HepG2 (cell line): ENCODE results near the gene VASN. TPM values are rescaled to one million over a fixed set of nuclear protein-coding genes. Genes with fewer than 3 reads are reported as not detected.

ENCODE experiments used
- ETS1 ChIP-seq: sonication (generic); formaldehyde crosslinking; IDR thresholded peaks from 2 replicates; pipeline ENCODE4 v1.4.0; 2020; ENCODE audit warnings: missing genetic modification reagents
- FOXP4 ChIP-seq: sonication (generic); formaldehyde crosslinking; IDR thresholded peaks from 2 replicates; pipeline ENCODE4 v1.4.0; 2020; ENCODE audit warnings: missing genetic modification reagents
- KDM2A ChIP-seq: sonication (generic); formaldehyde crosslinking; IDR thresholded peaks from 2 replicates; pipeline ENCODE4 v1.4.0; 2020; ENCODE audit warnings: low read depth, missing genetic modification reagents, borderline replicate concordance
- PRPF4 ChIP-seq: fragments of 200-400 bp; formaldehyde crosslinking; IDR thresholded peaks from 2 replicates; pipeline ENCODE4 v1.6.1; 2016; ENCODE audit warnings: low read length, low read depth; ENCODE audit not compliant: poor library complexity, severe bottlenecking
- RBAK ChIP-seq: sonication (generic); formaldehyde crosslinking; IDR thresholded peaks from 2 replicates; pipeline ENCODE4 v1.5.1; 2020; ENCODE audit warnings: mild to moderate bottlenecking, missing genetic modification reagents
- SKIL ChIP-seq: sonication (generic); formaldehyde crosslinking; IDR thresholded peaks from 2 replicates; pipeline ENCODE4 v1.8.0; 2022; ENCODE audit warnings: missing genetic modification reagents, mild to moderate bottlenecking, moderate library complexity, borderline replicate concordance
- SNAI1 ChIP-seq: sonication (generic); formaldehyde crosslinking; IDR thresholded peaks from 2 replicates; pipeline ENCODE4 v1.5.0; 2020; ENCODE audit warnings: mild to moderate bottlenecking, missing genetic modification reagents, borderline replicate concordance
- STAG1 ChIP-seq: sonication (generic); formaldehyde crosslinking; IDR thresholded peaks from 2 replicates; pipeline ENCODE4 v1.4.0; 2020; ENCODE audit warnings: missing genetic modification reagents
- TOPORS ChIP-seq: sonication (generic); formaldehyde crosslinking; IDR thresholded peaks from 2 replicates; pipeline ENCODE4 v1.8.0; 2023; ENCODE audit warnings: mild to moderate bottlenecking, missing genetic modification reagents
- ZFX ChIP-seq: sonication (generic); formaldehyde crosslinking; IDR thresholded peaks from 2 replicates; pipeline ENCODE4 v1.4.0; 2020; ENCODE audit warnings: mild to moderate bottlenecking, low read depth, missing genetic modification reagents, moderate library complexity
- ZNF280D ChIP-seq: sonication (generic); formaldehyde crosslinking; IDR thresholded peaks from 2 replicates; pipeline ENCODE4 v1.5.1; 2020; ENCODE audit warnings: mild to moderate bottlenecking, missing genetic modification reagents
- ZNF367 ChIP-seq: sonication (generic); formaldehyde crosslinking; IDR thresholded peaks from 2 replicates; pipeline ENCODE4 v1.4.0; 2020; ENCODE audit warnings: missing genetic modification reagents, borderline replicate concordance
- ZNF557 ChIP-seq: sonication (generic); formaldehyde crosslinking; IDR thresholded peaks from 2 replicates; pipeline ENCODE4 v1.4.0; 2020; ENCODE audit warnings: missing genetic modification reagents
- ZSCAN9 ChIP-seq: IDR thresholded peaks from 2 replicates; pipeline ENCODE4 v1.6.1; 2016; ENCODE audit warnings: borderline replicate concordance
- polyA plus RNA-seq, 8 experiments: library from polyadenylated mRNA; depleted of rRNA in 3 of 8; stranded (reverse) in 7 of 8; unstranded in 1 of 8; fragments of >200 nt; fragmentation: Illumina TruSeq in 4 of 8; extraction: Trizol in 4 of 8; gene quantifications; 2 replicates each; pipeline versions ENCODE4 v1.2.1 to v1.2.3, GENCODE V29; 2011 to 2016; ENCODE audit warnings: low read depth in 4 of 8, missing spikeins in 1 of 8, mixed read lengths in 1 of 8; ENCODE audit not compliant: insufficient read depth in 1 of 8
- total RNA-seq, 5 experiments: library from RNA; depleted of rRNA; stranded (reverse); fragments of >200 nt; fragmentation: Illumina TruSeq; extraction: Trizol; gene quantifications; 2 replicates each; pipeline ENCODE4 v1.2.3, GENCODE V29; 2016; ENCODE audit warnings: low read depth in 1 of 5
- TF ChIP-seq, protein P1 (sequence below): IDR thresholded peaks from 2 replicates; pipeline ENCODE4 v1.6.1; 2016
- TF ChIP-seq, protein P2 (sequence below): sonication (generic); formaldehyde crosslinking; IDR thresholded peaks from 2 replicates; pipeline ENCODE4 v1.5.0; 2020; ENCODE audit warnings: missing genetic modification reagents

VASN gene
- total and polyA plus RNA-seq, 2 of the 13 experiments (the other 11 are each of a cell fraction or from before 2014, with no cell fraction given), result 8.4 to 18.2 TPM

DNA sequence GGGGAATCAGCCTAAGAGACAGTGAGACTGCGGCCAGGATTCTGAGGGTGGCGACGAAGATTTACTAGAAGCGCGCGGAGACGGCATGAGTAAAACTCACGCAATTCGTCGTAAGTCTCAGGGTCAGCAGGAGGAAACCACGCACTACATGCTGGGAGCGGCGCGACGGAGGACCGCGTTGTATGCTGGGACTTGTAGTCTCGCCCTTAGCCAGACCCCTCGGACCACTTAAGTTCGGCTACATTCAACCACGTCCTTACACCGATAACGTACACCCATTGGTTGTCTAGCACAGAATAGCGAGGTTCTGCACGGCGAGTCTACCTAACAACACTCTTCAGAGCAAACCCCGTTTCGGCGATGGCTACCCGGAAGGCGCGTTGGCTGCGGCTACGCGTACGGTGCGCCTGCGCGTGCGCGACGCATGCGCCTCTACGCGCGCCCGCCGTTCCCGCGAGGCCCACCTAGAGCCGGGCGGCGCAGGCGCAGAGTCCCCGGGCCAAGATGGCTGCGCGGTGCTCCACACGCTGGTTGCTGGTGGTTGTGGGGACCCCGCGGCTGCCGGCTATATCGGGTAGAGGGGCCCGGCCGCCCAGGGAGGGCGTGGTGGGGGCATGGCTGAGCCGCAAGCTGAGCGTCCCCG, 53.9 kb downstream of the VASN start, which contains the start of gene DNAJA3 (continued):
- TF ChIP-seq ZSCAN9 (CRISPR knock-in tag) (no peak), SKIL (no peak), ZFX (no peak), STAG1 (no peak), SNAI1 (peak; percentile 86; the same call in 1 of the 2 replicates), RBAK (CRISPR knock-in tag) (no peak), FOXP4 (CRISPR knock-in tag) (peak; percentile 27; the same call in 1 of the 2 replicates), KDM2A (CRISPR knock-in tag) (peak; percentile 76; the same call in 1 of the 2 replicates), ZNF367 (CRISPR knock-in tag) (no peak), ETS1 (no peak; the same call in 1 of the 2 replicates), ZNF280D (CRISPR knock-in tag) (no peak), TOPORS (CRISPR knock-in tag) (0 out of 2 replicates have a peak, but pooled peaks have one; percentile 65), ZNF557 (CRISPR knock-in tag) (no peak), PRPF4 (no peak)
- TF ChIP-seq, protein P1, sequence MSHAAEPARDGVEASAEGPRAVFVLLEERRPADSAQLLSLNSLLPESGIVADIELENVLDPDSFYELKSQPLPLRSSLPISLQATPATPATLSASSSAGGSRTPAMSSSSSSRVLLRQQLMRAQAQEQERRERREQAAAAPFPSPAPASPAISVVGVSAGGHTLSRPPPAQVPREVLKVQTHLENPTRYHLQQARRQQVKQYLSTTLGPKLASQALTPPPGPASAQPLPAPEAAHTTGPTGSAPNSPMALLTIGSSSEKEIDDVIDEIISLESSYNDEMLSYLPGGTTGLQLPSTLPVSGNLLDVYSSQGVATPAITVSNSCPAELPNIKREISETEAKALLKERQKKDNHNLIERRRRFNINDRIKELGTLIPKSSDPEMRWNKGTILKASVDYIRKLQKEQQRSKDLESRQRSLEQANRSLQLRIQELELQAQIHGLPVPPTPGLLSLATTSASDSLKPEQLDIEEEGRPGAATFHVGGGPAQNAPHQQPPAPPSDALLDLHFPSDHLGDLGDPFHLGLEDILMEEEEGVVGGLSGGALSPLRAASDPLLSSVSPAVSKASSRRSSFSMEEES (CRISPR knock-in tag), result peak; percentile 43; the same call in 1 of the 2 replicates
- TF ChIP-seq, protein P2, sequence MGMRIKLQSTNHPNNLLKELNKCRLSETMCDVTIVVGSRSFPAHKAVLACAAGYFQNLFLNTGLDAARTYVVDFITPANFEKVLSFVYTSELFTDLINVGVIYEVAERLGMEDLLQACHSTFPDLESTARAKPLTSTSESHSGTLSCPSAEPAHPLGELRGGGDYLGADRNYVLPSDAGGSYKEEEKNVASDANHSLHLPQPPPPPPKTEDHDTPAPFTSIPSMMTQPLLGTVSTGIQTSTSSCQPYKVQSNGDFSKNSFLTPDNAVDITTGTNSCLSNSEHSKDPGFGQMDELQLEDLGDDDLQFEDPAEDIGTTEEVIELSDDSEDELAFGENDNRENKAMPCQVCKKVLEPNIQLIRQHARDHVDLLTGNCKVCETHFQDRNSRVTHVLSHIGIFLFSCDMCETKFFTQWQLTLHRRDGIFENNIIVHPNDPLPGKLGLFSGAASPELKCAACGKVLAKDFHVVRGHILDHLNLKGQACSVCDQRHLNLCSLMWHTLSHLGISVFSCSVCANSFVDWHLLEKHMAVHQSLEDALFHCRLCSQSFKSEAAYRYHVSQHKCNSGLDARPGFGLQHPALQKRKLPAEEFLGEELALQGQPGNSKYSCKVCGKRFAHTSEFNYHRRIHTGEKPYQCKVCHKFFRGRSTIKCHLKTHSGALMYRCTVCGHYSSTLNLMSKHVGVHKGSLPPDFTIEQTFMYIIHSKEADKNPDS (CRISPR knock-in tag), result no peak
